ENCODE results near the gene ANKS3.

The ANKS3 gene

DNA sequence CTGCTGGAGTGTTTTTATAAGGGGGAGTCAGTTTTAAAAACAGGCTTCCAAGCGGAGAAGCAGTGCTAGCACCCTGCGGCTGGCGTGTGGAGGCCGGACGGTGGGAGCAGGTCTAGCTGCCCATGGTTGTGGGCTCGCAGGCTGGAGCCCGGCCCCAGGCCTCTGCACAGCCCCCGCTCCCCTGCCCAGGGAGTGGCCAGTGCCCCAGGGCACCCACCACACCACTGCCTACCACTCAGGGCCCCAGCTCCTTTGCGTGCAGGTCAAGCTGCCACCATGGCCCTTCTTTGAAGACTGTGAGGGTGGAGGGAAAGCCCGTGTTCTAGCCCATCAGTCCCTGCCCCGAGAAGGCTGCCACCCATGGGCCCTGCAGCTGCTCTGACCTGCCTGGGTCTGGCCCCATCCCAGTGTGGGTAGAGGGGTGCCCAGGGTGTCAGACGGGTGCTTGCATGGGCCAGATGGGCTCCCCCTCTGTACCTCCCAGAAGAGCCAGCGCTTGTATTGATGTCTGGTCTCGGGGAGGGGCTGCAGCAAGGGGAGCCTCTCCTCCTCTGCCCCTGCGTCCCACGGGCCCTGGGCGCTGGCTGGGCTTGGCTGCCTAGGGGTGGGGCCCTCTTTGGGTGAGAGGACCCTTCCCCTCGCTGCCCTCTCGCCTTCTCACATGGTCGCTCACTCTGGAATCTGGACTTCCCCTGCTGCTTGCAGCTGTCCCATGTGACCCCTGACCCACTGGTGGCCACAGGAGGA lies 42.2 kb downstream of the ANKS3 start:
- ChIA-PET POLR2A (interaction anchor here (1.5 to 2.2 kb wide), 2 partner anchors 43 to 111 kb away, joined by 4 to 8 read pairs; partner anchors contain the start of genes ANKS3, DNAAF8 and ROGDI), CTCF (interaction anchor here (1.1 to 1.3 kb wide), 2 partner anchors 20 to 40 kb away, joined by 3 to 4 read pairs; no protein-coding TSS in a partner anchor)
- Histone ChIP-seq H3K4me1 (ENCODE audit: control insufficient read depth, insufficient read depth, low read length) (peaks cover 4% of the 10 kb centered on the region; the same call in 1 of the 2 replicates), H3K36me3 (ENCODE audit: control insufficient read depth in 2 of 2, insufficient read depth in 1 of 2, low read length in 2 of 2) (peaks cover 0 to 45% of the 10 kb centered on the region in 2 experiments; a peak in 1 of 3 replicates), H3K4me3 (ENCODE audit: low read depth, low read length) (no peak overlapping the region), H3K9me3 (ENCODE audit: control insufficient read depth, insufficient read depth, low read depth, low read length) (no peaks in the 10 kb centered on the region), H3K27ac (ENCODE audit: extremely low read depth, low read depth, low read length) (no peak overlapping the region)
- TF ChIP-seq ZNF311 (tag by site-specific recombination; IDR thresholded peaks at IDR 0.05; ENCODE audit: borderline replicate concordance) (no peak), ZNF843 (tag by site-specific recombination; IDR thresholded peaks at IDR 0.05) (no peak), SCRT2 (tag by site-specific recombination; IDR thresholded peaks at IDR 0.05) (no peak)
- TF ChIP-seq, protein P1, sequence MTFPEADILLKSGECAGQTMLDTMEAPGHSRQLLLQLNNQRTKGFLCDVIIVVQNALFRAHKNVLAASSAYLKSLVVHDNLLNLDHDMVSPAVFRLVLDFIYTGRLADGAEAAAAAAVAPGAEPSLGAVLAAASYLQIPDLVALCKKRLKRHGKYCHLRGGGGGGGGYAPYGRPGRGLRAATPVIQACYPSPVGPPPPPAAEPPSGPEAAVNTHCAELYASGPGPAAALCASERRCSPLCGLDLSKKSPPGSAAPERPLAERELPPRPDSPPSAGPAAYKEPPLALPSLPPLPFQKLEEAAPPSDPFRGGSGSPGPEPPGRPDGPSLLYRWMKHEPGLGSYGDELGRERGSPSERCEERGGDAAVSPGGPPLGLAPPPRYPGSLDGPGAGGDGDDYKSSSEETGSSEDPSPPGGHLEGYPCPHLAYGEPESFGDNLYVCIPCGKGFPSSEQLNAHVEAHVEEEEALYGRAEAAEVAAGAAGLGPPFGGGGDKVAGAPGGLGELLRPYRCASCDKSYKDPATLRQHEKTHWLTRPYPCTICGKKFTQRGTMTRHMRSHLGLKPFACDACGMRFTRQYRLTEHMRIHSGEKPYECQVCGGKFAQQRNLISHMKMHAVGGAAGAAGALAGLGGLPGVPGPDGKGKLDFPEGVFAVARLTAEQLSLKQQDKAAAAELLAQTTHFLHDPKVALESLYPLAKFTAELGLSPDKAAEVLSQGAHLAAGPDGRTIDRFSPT (tag by site-specific recombination; IDR thresholded peaks at IDR 0.05), result 0 out of 2 replicates have a peak, but pooled peaks have one; percentile 13
- TF ChIP-seq, protein P2, sequence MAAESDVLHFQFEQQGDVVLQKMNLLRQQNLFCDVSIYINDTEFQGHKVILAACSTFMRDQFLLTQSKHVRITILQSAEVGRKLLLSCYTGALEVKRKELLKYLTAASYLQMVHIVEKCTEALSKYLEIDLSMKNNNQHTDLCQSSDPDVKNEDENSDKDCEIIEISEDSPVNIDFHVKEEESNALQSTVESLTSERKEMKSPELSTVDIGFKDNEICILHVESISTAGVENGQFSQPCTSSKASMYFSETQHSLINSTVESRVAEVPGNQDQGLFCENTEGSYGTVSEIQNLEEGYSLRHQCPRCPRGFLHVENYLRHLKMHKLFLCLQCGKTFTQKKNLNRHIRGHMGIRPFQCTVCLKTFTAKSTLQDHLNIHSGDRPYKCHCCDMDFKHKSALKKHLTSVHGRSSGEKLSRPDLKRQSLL (tag by site-specific recombination; IDR thresholded peaks at IDR 0.05), result no peak
- TF ChIP-seq, protein P3, sequence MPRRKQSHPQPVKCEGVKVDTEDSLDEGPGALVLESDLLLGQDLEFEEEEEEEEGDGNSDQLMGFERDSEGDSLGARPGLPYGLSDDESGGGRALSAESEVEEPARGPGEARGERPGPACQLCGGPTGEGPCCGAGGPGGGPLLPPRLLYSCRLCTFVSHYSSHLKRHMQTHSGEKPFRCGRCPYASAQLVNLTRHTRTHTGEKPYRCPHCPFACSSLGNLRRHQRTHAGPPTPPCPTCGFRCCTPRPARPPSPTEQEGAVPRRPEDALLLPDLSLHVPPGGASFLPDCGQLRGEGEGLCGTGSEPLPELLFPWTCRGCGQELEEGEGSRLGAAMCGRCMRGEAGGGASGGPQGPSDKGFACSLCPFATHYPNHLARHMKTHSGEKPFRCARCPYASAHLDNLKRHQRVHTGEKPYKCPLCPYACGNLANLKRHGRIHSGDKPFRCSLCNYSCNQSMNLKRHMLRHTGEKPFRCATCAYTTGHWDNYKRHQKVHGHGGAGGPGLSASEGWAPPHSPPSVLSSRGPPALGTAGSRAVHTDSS (tag by site-specific recombination; IDR thresholded peaks at IDR 0.05), result no peak
- TF ChIP-seq, protein P4, sequence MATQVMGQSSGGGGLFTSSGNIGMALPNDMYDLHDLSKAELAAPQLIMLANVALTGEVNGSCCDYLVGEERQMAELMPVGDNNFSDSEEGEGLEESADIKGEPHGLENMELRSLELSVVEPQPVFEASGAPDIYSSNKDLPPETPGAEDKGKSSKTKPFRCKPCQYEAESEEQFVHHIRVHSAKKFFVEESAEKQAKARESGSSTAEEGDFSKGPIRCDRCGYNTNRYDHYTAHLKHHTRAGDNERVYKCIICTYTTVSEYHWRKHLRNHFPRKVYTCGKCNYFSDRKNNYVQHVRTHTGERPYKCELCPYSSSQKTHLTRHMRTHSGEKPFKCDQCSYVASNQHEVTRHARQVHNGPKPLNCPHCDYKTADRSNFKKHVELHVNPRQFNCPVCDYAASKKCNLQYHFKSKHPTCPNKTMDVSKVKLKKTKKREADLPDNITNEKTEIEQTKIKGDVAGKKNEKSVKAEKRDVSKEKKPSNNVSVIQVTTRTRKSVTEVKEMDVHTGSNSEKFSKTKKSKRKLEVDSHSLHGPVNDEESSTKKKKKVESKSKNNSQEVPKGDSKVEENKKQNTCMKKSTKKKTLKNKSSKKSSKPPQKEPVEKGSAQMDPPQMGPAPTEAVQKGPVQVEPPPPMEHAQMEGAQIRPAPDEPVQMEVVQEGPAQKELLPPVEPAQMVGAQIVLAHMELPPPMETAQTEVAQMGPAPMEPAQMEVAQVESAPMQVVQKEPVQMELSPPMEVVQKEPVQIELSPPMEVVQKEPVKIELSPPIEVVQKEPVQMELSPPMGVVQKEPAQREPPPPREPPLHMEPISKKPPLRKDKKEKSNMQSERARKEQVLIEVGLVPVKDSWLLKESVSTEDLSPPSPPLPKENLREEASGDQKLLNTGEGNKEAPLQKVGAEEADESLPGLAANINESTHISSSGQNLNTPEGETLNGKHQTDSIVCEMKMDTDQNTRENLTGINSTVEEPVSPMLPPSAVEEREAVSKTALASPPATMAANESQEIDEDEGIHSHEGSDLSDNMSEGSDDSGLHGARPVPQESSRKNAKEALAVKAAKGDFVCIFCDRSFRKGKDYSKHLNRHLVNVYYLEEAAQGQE (tag by site-specific recombination; IDR thresholded peaks at IDR 0.05), result no peak
- TF ChIP-seq, protein P5, sequence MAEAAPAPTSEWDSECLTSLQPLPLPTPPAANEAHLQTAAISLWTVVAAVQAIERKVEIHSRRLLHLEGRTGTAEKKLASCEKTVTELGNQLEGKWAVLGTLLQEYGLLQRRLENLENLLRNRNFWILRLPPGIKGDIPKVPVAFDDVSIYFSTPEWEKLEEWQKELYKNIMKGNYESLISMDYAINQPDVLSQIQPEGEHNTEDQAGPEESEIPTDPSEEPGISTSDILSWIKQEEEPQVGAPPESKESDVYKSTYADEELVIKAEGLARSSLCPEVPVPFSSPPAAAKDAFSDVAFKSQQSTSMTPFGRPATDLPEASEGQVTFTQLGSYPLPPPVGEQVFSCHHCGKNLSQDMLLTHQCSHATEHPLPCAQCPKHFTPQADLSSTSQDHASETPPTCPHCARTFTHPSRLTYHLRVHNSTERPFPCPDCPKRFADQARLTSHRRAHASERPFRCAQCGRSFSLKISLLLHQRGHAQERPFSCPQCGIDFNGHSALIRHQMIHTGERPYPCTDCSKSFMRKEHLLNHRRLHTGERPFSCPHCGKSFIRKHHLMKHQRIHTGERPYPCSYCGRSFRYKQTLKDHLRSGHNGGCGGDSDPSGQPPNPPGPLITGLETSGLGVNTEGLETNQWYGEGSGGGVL (tag by site-specific recombination; IDR thresholded peaks at IDR 0.05), result no peak

DNA sequence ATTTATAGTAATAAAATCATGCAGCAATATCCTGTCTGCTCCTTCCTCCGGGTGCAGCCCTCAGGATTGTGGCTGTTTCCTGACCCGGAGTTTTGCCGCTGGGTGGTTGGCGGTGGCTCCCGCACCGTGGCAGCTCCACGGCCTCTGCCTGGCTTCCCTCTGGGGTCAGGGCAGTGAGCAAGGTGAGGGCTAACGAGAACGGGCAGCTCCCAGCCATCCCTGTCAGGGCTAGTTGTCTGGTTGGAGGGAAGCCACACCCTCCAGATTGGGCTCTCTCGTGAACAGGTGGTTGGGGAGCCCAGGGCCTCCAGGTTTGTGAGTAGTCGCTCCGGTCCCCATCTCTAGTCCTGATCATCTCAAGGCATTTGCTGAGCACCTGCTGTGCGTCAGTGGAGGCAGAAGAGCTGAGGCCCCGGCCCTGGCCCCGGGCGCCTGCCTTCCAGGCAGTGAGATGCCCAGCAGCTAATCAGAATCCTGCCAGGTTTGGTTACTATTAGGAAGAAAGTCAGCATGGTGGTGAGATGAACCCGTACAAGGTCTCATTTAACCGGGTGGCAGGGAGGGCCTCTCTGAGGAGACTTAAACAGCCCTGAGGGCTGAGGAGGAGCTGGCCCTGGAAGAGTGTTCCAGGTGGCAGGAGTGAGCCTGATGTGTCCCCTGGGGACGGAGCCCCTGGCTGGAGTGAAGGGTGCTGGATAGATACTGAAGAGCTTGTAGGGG lies 43.0 kb downstream of the ANKS3 start:
- Histone ChIP-seq H3K9me3 (ENCODE audit: control insufficient read depth, insufficient read depth, low read depth, low read length) (no peaks in the 10 kb centered on the region), H3K4me1 (ENCODE audit: control insufficient read depth, insufficient read depth, low read length) (peaks cover 4% of the 10 kb centered on the region; the same call in 1 of the 2 replicates), H3K27ac (ENCODE audit: extremely low read depth, low read depth, low read length) (no peak overlapping the region), H3K36me3 (ENCODE audit: control insufficient read depth in 2 of 2, insufficient read depth in 1 of 2, low read length in 2 of 2) (peaks cover 0 to 45% of the 10 kb centered on the region in 2 experiments; a peak in 1 of 3 replicates), H3K4me3 (ENCODE audit: low read depth, low read length) (no peak overlapping the region)
- TF ChIP-seq WT1 (tag by site-specific recombination; IDR thresholded peaks at IDR 0.05) (no peak), ZNF596 (tag by site-specific recombination; IDR thresholded peaks at IDR 0.05) (no peak), SCRT2 (tag by site-specific recombination; IDR thresholded peaks at IDR 0.05) (peak; percentile 58)
- CTCF ChIA-PET, result no interaction called here
- POLR2A ChIA-PET, result no interaction called here
